ENCODE data around the gene AOC1. TPM values are rescaled to one million over a fixed set of nuclear protein-coding genes. Genes with fewer than 3 reads are reported as not detected.

AOC1 gene
- total and polyA plus RNA-seq, 2 of the 13 experiments (the other 11 are each of a cell fraction or from before 2014, with no cell fraction given): not detected

DNA sequence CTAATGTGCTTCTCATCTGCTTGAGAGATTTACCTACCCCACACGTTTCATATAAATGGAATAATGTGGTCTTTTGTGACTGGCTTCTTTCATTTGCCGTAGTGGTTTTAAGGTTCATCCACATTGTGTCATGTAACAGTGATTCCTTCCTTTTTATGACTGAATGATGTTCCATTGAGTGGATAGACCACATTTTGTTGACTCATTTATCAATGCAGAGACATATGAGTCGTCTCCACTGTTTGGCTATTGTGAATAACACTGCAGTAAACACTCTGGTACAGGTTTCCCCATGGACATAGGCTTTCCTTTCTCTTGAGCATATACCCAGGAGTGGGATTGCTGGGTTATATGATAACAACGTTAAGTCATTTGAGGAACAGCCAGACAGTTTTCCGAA lies 2.0 kb upstream of the AOC1 start (continued):
- TF ChIP-seq TBX3 (IDR thresholded peaks at IDR 0.05; ENCODE audit: borderline replicate concordance): no peak

DNA sequence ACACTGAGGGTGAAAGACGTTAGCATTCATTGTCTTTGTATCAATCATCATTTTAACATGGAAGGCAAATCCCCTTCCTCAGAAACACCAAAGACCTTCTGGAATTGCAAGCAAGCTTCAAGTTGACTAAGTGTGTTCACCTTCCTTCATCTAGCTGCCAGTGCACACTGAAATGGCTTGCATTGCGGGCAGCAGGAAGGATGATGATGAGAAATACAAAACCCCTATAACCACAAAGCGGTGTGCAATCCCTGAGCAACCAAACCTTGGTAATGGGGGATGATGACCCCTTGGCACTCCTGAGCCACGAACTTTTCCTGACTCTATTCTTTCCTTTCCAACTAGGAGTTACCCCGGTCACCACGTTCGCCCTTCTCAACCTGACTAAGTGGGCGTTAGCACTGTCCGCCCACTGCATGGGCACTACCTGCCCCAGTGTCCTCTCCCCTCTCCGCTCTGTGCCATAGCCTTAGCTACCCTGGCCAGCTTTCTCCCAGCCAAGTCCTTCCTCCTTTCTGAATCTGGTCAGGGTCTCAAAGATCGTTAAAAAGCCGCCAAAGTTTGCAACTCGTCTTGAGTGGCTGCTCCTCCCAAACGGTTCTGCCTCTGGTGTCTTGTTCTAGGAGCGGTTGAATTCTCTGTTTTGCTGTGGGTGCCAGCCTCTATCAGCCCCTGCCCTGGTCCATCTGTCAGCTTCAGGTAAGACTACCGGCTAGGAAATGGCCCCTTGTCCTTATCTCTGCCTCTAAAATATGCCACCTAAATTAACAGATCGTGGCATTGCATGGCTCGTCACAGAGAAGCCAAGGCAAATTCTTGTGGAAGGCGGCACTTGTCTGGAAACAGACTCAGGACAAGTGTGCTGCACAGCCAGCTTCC lies 586 bp upstream of the AOC1 start:
- FAIRE-seq (no peak), DNase-seq (ENCODE audit: low spot score) (no peak), ATAC-seq (no peak)
- 30% methylated on average over 18 of the region's 19 CpGs for WGBS (ENCODE audit: low lambda C conversion rate)
- Histone ChIP-seq H3K9ac (ENCODE audit: insufficient read depth, low read depth, low read length) (no peak overlapping the region), H4K20me1 (ENCODE audit: insufficient read depth, low read length) (no peaks in the 10 kb centered on the region), H3K4me2 (ENCODE audit: low read depth, low read length) (no peak overlapping the region), H3K27ac (ENCODE audit: extremely low read length, insufficient read depth, low read length) (no peak overlapping the region), H3K27me3 (ENCODE audit: control insufficient read depth in 1 of 2, insufficient read depth in 2 of 2, low read length in 2 of 2) (peaks cover 4 to 62% of the 10 kb centered on the region in 2 experiments), H3K4me3 (replicated peaks in 1 of 3; ENCODE audit: insufficient read depth in 1 of 3, low read depth in 2 of 3, low read length in 3 of 3) (no peak overlapping the region), H3K79me2 (ENCODE audit: insufficient read depth, low read length) (no peaks in the 10 kb centered on the region), H3K4me1 (ENCODE audit: insufficient read depth, low read length) (no peaks in the 10 kb centered on the region), H3K36me3 (replicated peaks in 1 of 2; ENCODE audit: control insufficient read depth in 1 of 2, insufficient read depth in 2 of 2, low read length in 2 of 2) (no peaks in the 10 kb centered on the region), H2AFZ (ENCODE audit: low read length) (no peak overlapping the region), H3K9me3 (ENCODE audit: low read length) (no peaks in the 10 kb centered on the region)
- in situ Hi-C loops (cut with HindIII; ENCODE audit: extremely low pct_ligation_motif_present, low pct_unique_long_range_greater_than_20kb) (no loop called here), intact Hi-C loops (cut with micrococcal nuclease; ENCODE audit: unreplicated experiment) (no loop called here)
- CTCF ChIA-PET (ENCODE audit: low intra/inter-chr PET ratio, low total read pairs): no interaction called here
- POLR2A ChIA-PET: no interaction called here
- no TSS peak for BruUV-seq (replicated peaks)
- no peak for TF ChIP-seq ZNF704 (CRISPR knock-in tag; IDR thresholded peaks at IDR 0.05; ENCODE audit: borderline replicate concordance)
- TF ChIP-seq ONECUT2 (CRISPR knock-in tag; IDR thresholded peaks at IDR 0.05): no peak
- no peak for TF ChIP-seq ZNF737 (CRISPR knock-in tag; IDR thresholded peaks at IDR 0.05; ENCODE audit: borderline replicate concordance)
- TF ChIP-seq RFXANK (CRISPR knock-in tag; IDR thresholded peaks at IDR 0.05): no peak
- TF ChIP-seq SOX5 (CRISPR knock-in tag; IDR thresholded peaks at IDR 0.05; ENCODE audit: borderline replicate concordance): no peak
- TF ChIP-seq ATM (IDR thresholded peaks at IDR 0.05; ENCODE audit: borderline replicate concordance): no peak
- TF ChIP-seq, protein P1, sequence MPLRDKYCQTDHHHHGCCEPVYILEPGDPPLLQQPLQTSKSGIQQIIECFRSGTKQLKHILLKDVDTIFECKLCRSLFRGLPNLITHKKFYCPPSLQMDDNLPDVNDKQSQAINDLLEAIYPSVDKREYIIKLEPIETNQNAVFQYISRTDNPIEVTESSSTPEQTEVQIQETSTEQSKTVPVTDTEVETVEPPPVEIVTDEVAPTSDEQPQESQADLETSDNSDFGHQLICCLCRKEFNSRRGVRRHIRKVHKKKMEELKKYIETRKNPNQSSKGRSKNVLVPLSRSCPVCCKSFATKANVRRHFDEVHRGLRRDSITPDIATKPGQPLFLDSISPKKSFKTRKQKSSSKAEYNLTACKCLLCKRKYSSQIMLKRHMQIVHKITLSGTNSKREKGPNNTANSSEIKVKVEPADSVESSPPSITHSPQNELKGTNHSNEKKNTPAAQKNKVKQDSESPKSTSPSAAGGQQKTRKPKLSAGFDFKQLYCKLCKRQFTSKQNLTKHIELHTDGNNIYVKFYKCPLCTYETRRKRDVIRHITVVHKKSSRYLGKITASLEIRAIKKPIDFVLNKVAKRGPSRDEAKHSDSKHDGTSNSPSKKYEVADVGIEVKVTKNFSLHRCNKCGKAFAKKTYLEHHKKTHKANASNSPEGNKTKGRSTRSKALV (CRISPR knock-in tag; IDR thresholded peaks at IDR 0.05): no peak
- TF ChIP-seq, protein P2, sequence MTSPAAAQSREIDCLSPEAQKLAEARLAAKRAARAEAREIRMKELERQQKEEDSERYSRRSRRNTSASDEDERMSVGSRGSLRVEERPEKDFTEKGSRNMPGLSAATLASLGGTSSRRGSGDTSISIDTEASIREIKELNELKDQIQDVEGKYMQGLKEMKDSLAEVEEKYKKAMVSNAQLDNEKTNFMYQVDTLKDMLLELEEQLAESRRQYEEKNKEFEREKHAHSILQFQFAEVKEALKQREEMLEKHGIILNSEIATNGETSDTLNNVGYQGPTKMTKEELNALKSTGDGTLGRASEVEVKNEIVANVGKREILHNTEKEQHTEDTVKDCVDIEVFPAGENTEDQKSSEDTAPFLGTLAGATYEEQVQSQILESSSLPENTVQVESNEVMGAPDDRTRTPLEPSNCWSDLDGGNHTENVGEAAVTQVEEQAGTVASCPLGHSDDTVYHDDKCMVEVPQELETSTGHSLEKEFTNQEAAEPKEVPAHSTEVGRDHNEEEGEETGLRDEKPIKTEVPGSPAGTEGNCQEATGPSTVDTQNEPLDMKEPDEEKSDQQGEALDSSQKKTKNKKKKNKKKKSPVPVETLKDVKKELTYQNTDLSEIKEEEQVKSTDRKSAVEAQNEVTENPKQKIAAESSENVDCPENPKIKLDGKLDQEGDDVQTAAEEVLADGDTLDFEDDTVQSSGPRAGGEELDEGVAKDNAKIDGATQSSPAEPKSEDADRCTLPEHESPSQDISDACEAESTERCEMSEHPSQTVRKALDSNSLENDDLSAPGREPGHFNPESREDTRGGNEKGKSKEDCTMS (CRISPR knock-in tag; conservative IDR thresholded peaks at IDR 0.05): no peak
- TF ChIP-seq, protein P3, sequence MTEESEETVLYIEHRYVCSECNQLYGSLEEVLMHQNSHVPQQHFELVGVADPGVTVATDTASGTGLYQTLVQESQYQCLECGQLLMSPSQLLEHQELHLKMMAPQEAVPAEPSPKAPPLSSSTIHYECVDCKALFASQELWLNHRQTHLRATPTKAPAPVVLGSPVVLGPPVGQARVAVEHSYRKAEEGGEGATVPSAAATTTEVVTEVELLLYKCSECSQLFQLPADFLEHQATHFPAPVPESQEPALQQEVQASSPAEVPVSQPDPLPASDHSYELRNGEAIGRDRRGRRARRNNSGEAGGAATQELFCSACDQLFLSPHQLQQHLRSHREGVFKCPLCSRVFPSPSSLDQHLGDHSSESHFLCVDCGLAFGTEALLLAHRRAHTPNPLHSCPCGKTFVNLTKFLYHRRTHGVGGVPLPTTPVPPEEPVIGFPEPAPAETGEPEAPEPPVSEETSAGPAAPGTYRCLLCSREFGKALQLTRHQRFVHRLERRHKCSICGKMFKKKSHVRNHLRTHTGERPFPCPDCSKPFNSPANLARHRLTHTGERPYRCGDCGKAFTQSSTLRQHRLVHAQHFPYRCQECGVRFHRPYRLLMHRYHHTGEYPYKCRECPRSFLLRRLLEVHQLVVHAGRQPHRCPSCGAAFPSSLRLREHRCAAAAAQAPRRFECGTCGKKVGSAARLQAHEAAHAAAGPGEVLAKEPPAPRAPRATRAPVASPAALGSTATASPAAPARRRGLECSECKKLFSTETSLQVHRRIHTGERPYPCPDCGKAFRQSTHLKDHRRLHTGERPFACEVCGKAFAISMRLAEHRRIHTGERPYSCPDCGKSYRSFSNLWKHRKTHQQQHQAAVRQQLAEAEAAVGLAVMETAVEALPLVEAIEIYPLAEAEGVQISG (CRISPR knock-in tag; IDR thresholded peaks at IDR 0.05): no peak
- no peak for TF ChIP-seq ZNF263 (CRISPR knock-in tag; IDR thresholded peaks at IDR 0.05)
- TF ChIP-seq REL (CRISPR knock-in tag; conservative IDR thresholded peaks at IDR 0.05): no peak
- no peak for TF ChIP-seq ZSCAN9 (CRISPR knock-in tag; IDR thresholded peaks at IDR 0.05; ENCODE audit: borderline replicate concordance)
- no peak for TF ChIP-seq ASH2L (IDR thresholded peaks at IDR 0.05; ENCODE audit: insufficient read length, low read depth, low read length)
- TF ChIP-seq ZNF792 (CRISPR knock-in tag; IDR thresholded peaks at IDR 0.05): no peak

Measured in HepG2 (cell line).